Measurements from ENCODE around the gene N4BP2.
"Not testable (repeated sequence)": the region's sequence is repeated elsewhere in the genome, so short reads cannot be mapped to it uniquely, and the experiment has no call there.

GRCh38 chr4:40107150-40107549 is 50.5 kb downstream of the N4BP2 start:
- TF ChIP-seq CTCF, POLR2A (IDR thresholded peaks at IDR 0.05): not testable (repeated sequence)
